ENCODE results near the gene ISLR.

Gene ISLR

GRCh38 chr15:74194572-74195559 is 21.4 kb downstream of the ISLR start:
- H3K4me3 ChIP-seq (replicated peaks; ENCODE audit: low read depth, low read length): no peak overlapping the region
- DNase-seq (ENCODE audit: extremely low read depth, insufficient read length): no peak
- no peak for TF ChIP-seq CTCF (IDR thresholded peaks at IDR 0.05; ENCODE audit: insufficient read depth, low read length, poor library complexity, severe bottlenecking)
- H3K36me3 ChIP-seq (ENCODE audit: control insufficient read depth, insufficient read depth, low read length): no peaks in the 10 kb centered on the region; the same call in 1 of the 2 replicates
- H3K27me3 ChIP-seq (replicated peaks; ENCODE audit: control insufficient read depth, insufficient read depth, low read length): no peaks in the 10 kb centered on the region

- Histone ChIP-seq H3K27me3 (replicated peaks; ENCODE audit: control insufficient read depth, insufficient read depth, low read length) (no peaks in the 10 kb centered on the region), H3K4me3 (replicated peaks; ENCODE audit: low read depth, low read length) (no peak overlapping the region), H3K36me3 (ENCODE audit: control insufficient read depth, insufficient read depth, low read length) (no peaks in the 10 kb centered on the region; the same call in 1 of the 2 replicates)
- TF ChIP-seq CTCF (IDR thresholded peaks at IDR 0.05; ENCODE audit: insufficient read depth, low read length, poor library complexity, severe bottlenecking): no peak
- no peak for DNase-seq (ENCODE audit: extremely low read depth, insufficient read length)
Observed at GRCh38 chr15:74196175-74196574, 22.7 kb downstream of the ISLR start.

- no peak for TF ChIP-seq CTCF (IDR thresholded peaks at IDR 0.05; ENCODE audit: insufficient read depth, low read length, poor library complexity, severe bottlenecking)
- no peaks in the 10 kb centered on the region; the same call in 1 of the 2 replicates for H3K36me3 ChIP-seq (ENCODE audit: control insufficient read depth, insufficient read depth, low read length)
- no peak for DNase-seq (ENCODE audit: extremely low read depth, insufficient read length)
- H3K4me3 ChIP-seq (replicated peaks; ENCODE audit: low read depth, low read length): no peak overlapping the region
- no peaks in the 10 kb centered on the region for H3K27me3 ChIP-seq (replicated peaks; ENCODE audit: control insufficient read depth, insufficient read depth, low read length)
Observed at GRCh38 chr15:74197176-74197965, 23.9 kb downstream of the ISLR start.

DNA sequence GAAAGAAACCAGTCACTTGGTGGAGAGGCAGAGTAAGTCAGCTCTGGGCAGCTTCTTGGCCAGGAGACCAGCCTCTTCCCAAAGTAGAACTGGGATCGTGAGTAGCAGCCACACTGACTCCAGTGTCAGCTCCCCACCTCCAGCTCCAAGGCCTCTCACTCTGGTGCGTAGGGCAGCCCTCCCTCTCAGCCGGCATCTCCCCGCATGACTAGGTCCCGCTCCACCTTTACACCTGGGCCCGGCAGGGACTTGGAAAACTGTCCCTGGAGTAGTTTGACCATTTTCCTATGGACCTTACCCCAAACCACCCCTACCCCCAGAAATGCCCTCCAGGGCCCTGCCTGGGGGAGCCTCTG is 25.8 kb downstream of the ISLR start:
- Histone ChIP-seq H3K4me3 (replicated peaks; ENCODE audit: low read depth, low read length) (no peak overlapping the region), H3K36me3 (ENCODE audit: control insufficient read depth, insufficient read depth, low read length) (no peaks in the 10 kb centered on the region; the same call in 1 of the 2 replicates), H3K27me3 (replicated peaks; ENCODE audit: control insufficient read depth, insufficient read depth, low read length) (no peaks in the 10 kb centered on the region)
- no peak for DNase-seq (ENCODE audit: extremely low read depth, insufficient read length)
- TF ChIP-seq CTCF (IDR thresholded peaks at IDR 0.05; ENCODE audit: insufficient read depth, low read length, poor library complexity, severe bottlenecking): no peak

DNA sequence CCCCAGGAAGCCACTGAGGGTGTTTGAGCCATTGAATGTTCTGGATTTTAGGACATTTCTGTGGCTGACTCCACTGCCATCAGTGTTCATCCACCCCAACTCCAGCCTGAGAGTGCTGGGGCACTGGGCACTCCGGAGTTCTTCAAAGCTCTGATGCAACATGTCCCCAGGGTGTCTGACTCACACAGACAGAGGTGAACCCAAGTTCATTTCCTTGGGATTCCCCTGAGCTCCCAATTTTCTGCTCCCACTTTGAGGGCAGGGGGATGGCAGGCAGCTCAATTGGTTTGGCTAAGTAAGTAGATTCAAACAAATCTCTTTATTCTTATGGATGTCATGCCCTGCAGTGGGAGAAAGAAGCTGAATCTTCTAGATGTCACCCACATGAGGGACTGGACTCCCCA is 26.9 kb downstream of the ISLR start:
- no peak for DNase-seq (ENCODE audit: extremely low read depth, insufficient read length)
- no peak for TF ChIP-seq CTCF (IDR thresholded peaks at IDR 0.05; ENCODE audit: insufficient read depth, low read length, poor library complexity, severe bottlenecking)

More for the DNA sequence above, 26.9 kb downstream of the ISLR start:
- no peaks in the 10 kb centered on the region; the same call in 1 of the 2 replicates for H3K36me3 ChIP-seq (ENCODE audit: control insufficient read depth, insufficient read depth, low read length)
- no peak overlapping the region for H3K4me3 ChIP-seq (replicated peaks; ENCODE audit: low read depth, low read length)
- H3K27me3 ChIP-seq (replicated peaks; ENCODE audit: control insufficient read depth, insufficient read depth, low read length): no peaks in the 10 kb centered on the region

Measured in GM06990 (cell line).